Tibial nerve (tissue), 4 donors: ENCODE results near the gene SMARCA5. TPM values are rescaled to one million over a fixed set of nuclear protein-coding genes. Genes with fewer than 3 reads are reported as not detected.
A peak's percentile ranks its signal among the peaks of the same experiment; 100 is the strongest.

ENCODE experiments used
- DNase-seq, 2 donors: peaks; one replicate each; pipeline ENCODE4 v3.0.0-alpha.2; 2019; ENCODE audit warnings: low spot score in 2 of 2
- H3K27ac ChIP-seq, 4 donors: fragments of 200-600 bp; sonication (generic) in 3 of 4; one replicate each; pipeline ENCODE4 v1.5.1; 2017 to 2019; ENCODE audit warnings: mild to moderate bottlenecking in 1 of 4
- H3K27me3 ChIP-seq, 2 donors: fragments of 200-600 bp; sonication (generic) in 1 of 2; one replicate each; pipeline versions ENCODE4 v1.5.1 to v1.6.0; 2017 to 2019
- H3K36me3 ChIP-seq, 3 donors: fragments of 200-600 bp; sonication (generic); one replicate each; pipeline ENCODE4 v1.5.1; 2018 to 2019
- H3K4me1 ChIP-seq, 4 donors: fragments of 200-600 bp; sonication (generic) in 3 of 4; one replicate each; pipeline ENCODE4 v1.5.1; 2017 to 2019
- H3K4me3 ChIP-seq, 4 donors: fragments of 200-600 bp; sonication (generic) in 3 of 4; one replicate each; pipeline ENCODE4 v1.5.1; 2017 to 2019; ENCODE audit warnings: mild to moderate bottlenecking in 1 of 4, moderate library complexity in 1 of 4
- H3K9me3 ChIP-seq, 4 donors: fragments of 200-600 bp; sonication (generic) in 3 of 4; one replicate each; pipeline ENCODE4 v1.5.1; 2017 to 2019
- EP300 ChIP-seq, 2 donors: sonication (generic); formaldehyde crosslinking; IDR thresholded peaks; one replicate each; pipeline ENCODE4 v1.6.1; 2017; ENCODE audit warnings: antibody characterized with exemption in 2 of 2, mild to moderate bottlenecking in 1 of 2
- POLR2A ChIP-seq, 2 donors: fragments of 450-650 bp; IDR thresholded peaks; one replicate each; pipeline ENCODE4 v1.6.1; 2017; ENCODE audit warnings: antibody characterized with exemption in 2 of 2, mild to moderate bottlenecking in 2 of 2, moderate library complexity in 2 of 2
- WGBS, 2 donors: methylation state at CpG; one replicate each; pipeline ENCODE4 v1.1.5; 2018; 5-methylcytosine and 5-hydroxymethylcytosine counted together
- total RNA-seq, 4 donors: library from RNA; depleted of rRNA; stranded (reverse); fragments of >200 nt; gene quantifications; one replicate each; pipeline ENCODE4 v1.1.0, GENCODE V29; 2016
- TF ChIP-seq, protein P1 (sequence below), 5 experiments: fragments of 200-600 bp in 3 of 5; fragments of 450-650 bp in 2 of 5; sonication (generic) in 3 of 5; IDR thresholded peaks; one replicate each; pipeline ENCODE4 v1.5.1; 2016 to 2019; ENCODE audit warnings: antibody characterized with exemption in 5 of 5, mild to moderate bottlenecking in 3 of 5, moderate library complexity in 2 of 5

SMARCA5 gene
- total RNA-seq, 4 donors from 2014 or later = 31.8 to 43.1 (median 35.0) TPM

- peak overlapping the region in 2 of 4 donors; percentile 55 to 61 for H3K27ac ChIP-seq
These were observed 46.2 kb downstream of the SMARCA5 start for GRCh38 chr4:143559757-143560147.

DNA sequence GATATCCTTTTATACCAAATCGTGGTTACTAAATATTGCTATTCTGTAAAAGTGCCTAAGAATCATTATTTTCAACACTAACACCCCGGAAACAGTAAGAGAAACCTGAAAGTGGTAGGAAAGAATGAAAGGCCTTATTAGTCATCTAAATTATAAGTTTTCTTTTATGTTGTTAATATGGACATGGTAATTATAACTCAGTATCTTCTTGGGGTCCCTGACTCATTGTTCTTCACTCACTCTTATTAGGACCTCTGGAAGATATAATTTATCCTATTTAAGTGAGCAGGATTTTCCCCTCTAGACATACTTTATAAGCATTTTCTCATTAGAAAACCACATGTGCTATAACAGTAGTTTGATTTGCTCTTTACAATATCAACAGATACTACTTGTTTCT, 51.0 kb downstream of the SMARCA5 start:
- H3K27me3 ChIP-seq = no peaks in the 10 kb centered on the region
- no peak for DNase-seq
- H3K4me1 ChIP-seq = peaks cover 0 to 6% (median 0%) of the 10 kb centered on the region in 4 donors
- H3K36me3 ChIP-seq = peaks cover 0 to 4% (median 0%) of the 10 kb centered on the region in 3 donors
- TF ChIP-seq, protein P1, sequence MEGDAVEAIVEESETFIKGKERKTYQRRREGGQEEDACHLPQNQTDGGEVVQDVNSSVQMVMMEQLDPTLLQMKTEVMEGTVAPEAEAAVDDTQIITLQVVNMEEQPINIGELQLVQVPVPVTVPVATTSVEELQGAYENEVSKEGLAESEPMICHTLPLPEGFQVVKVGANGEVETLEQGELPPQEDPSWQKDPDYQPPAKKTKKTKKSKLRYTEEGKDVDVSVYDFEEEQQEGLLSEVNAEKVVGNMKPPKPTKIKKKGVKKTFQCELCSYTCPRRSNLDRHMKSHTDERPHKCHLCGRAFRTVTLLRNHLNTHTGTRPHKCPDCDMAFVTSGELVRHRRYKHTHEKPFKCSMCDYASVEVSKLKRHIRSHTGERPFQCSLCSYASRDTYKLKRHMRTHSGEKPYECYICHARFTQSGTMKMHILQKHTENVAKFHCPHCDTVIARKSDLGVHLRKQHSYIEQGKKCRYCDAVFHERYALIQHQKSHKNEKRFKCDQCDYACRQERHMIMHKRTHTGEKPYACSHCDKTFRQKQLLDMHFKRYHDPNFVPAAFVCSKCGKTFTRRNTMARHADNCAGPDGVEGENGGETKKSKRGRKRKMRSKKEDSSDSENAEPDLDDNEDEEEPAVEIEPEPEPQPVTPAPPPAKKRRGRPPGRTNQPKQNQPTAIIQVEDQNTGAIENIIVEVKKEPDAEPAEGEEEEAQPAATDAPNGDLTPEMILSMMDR (IDR thresholded peaks at IDR 0.05) = no peak
- no peak for TF ChIP-seq EP300 (IDR thresholded peaks at IDR 0.05)
- TF ChIP-seq POLR2A (IDR thresholded peaks at IDR 0.05) = no peak
- H3K9me3 ChIP-seq = peaks cover 0 to 10% (median 0%) of the 10 kb centered on the region in 4 donors
- no peak overlapping the region for H3K27ac ChIP-seq
- WGBS, 2 donors = 95 to 97% methylated on average over 2 of the region's 2 CpGs
- no peak overlapping the region for H3K4me3 ChIP-seq

More at GRCh38 chr4:143559757-143560147, 46.2 kb downstream of the SMARCA5 start:
- Histone ChIP-seq H3K36me3 (peaks cover 0 to 12% (median 0%) of the 10 kb centered on the region in 3 donors), H3K27me3 (no peaks in the 10 kb centered on the region), H3K9me3 (no peaks in the 10 kb centered on the region), H3K4me1 (peaks cover 0 to 15% (median 2%) of the 10 kb centered on the region in 4 donors), H3K4me3 (peak overlapping the region; percentile 37 to 73 (median 65))
- TF ChIP-seq, protein P1 (IDR thresholded peaks at IDR 0.05) = no peak
- TF ChIP-seq POLR2A (IDR thresholded peaks at IDR 0.05) (no peak), EP300 (IDR thresholded peaks at IDR 0.05) (no peak)
- DNase-seq = no peak
- 58 to 81% methylated on average over 8 to 17 of the region's 17 CpGs for WGBS, 2 donors

DNA sequence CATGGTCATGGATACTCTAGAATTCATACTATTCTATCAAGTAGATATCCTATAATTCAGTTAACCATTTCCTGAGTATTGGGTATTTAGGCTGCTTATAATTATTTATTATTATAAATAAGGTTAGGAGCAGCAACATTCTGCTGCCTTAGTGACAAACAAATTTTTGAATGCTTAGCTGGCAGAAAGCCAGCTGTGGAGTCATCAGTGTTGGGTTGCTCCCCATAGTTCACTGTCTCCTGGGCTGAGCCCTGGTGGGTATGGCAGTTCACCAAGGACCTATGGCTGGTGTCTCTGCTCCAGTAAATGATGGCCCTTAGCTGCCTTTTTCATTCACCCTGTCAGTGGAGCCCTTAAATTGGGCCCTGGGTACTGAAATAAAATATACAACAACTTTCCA, 61.8 kb downstream of the SMARCA5 start:
- Histone ChIP-seq H3K27ac (no peak overlapping the region), H3K4me1 (no peaks in the 10 kb centered on the region), H3K4me3 (no peak overlapping the region), H3K9me3 (no peaks in the 10 kb centered on the region), H3K27me3 (no peaks in the 10 kb centered on the region), H3K36me3 (peaks cover 0 to 6% (median 0%) of the 10 kb centered on the region in 3 donors)
- TF ChIP-seq, protein P1 (IDR thresholded peaks at IDR 0.05) = no peak
- TF ChIP-seq EP300 (IDR thresholded peaks at IDR 0.05) (no peak), POLR2A (IDR thresholded peaks at IDR 0.05) (no peak)
- no peak for DNase-seq

DNA sequence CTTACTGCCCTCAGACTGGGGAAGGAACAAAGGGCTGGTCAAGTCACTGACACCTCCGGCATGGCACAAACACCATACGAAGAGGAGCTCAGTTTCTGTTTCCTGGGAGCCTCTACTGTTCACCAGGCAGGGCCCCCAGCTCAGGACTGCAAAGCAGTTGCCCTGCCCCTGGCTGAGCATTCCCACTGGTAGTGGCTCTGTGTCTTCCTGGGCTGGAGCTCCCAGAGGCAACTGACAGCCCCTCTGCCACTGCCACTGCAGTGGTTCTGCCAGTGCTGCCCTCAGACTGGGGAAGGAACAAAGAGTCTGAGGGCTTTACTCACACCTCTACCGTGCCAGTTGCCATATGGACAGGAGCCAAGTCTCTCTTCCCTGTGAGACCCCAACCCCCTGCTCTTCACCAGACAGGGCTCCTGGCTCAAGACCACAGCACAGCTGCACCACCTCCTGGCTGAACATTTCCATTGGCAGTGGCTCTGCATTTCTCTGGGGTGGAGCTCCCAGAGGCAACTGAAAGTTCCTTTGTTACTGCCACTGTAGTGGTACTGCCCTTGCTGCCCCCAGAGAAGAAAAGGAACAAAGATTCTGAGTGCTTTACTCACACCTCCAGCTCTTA, 67.9 kb downstream of the SMARCA5 start:
- Histone ChIP-seq H3K27ac (no peak overlapping the region), H3K36me3 (peaks cover 0 to 5% (median 0%) of the 10 kb centered on the region in 3 donors), H3K4me1 (no peaks in the 10 kb centered on the region), H3K27me3 (no peaks in the 10 kb centered on the region), H3K4me3 (no peak overlapping the region), H3K9me3 (peaks cover 0 to 35% (median 0%) of the 10 kb centered on the region in 4 donors)
- TF ChIP-seq, protein P1 (IDR thresholded peaks at IDR 0.05) = no peak
- TF ChIP-seq POLR2A (IDR thresholded peaks at IDR 0.05) (no peak), EP300 (IDR thresholded peaks at IDR 0.05) (no peak)
- DNase-seq = no peak
- WGBS, 2 donors = 69 to 71% methylated on average over 3 of the region's 3 CpGs

DNA sequence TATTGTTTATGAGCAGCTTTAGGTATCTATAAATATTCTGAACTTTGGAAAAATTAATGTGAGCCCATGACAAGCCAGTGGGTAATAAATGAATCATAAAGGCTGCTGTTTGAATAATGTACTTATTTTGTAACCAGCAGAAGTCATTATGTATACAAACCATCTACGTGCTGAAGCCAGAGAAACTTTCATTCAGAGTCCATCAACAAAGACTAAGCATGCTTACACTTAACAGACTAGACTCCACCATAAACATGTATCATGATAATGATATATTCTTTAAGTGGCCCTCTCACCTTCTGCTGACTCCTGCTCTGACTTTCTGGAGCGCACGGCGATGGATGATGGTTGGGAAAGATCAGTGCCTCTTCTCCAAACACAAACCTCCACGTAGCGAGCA, 72.0 kb downstream of the SMARCA5 start:
- peaks cover 0 to 35% (median 0%) of the 10 kb centered on the region in 4 donors for H3K9me3 ChIP-seq
- no peaks in the 10 kb centered on the region for H3K4me1 ChIP-seq
- no peaks in the 10 kb centered on the region for H3K27me3 ChIP-seq
- 89 to 92% methylated on average over 6 of the region's 6 CpGs for WGBS, 2 donors
- no peak for DNase-seq
- H3K27ac ChIP-seq = no peak overlapping the region
- H3K4me3 ChIP-seq = no peak overlapping the region
- TF ChIP-seq EP300 (IDR thresholded peaks at IDR 0.05) (no peak), POLR2A (IDR thresholded peaks at IDR 0.05) (no peak)
- TF ChIP-seq, protein P1 (IDR thresholded peaks at IDR 0.05) = no peak
- peaks cover 0 to under 1% (median 0%) of the 10 kb centered on the region in 3 donors for H3K36me3 ChIP-seq
